ENCODE results near the gene ARHGAP15. TPM values are rescaled to one million over a fixed set of nuclear protein-coding genes. Genes with fewer than 3 reads are reported as not detected.

ARHGAP15 gene
- total RNA-seq, 1 donor from 2014 or later = 10.0 TPM

- DNase-seq (ENCODE audit: low spot score) = no peak
Observed at GRCh38 chr2:143262389-143262788, 133.2 kb downstream of the ARHGAP15 start.

GRCh38 chr2:143263066-143263625, 133.9 kb downstream of the ARHGAP15 start:
- no peak for DNase-seq (ENCODE audit: low spot score)

GRCh38 chr2:143264851-143265250, 135.6 kb downstream of the ARHGAP15 start:
- no peak for DNase-seq (ENCODE audit: low spot score)

GRCh38 chr2:143279672-143280071, 150.5 kb downstream of the ARHGAP15 start:
- DNase-seq (ENCODE audit: low spot score) = no peak

- DNase-seq (ENCODE audit: low spot score) = no peak
Observed at GRCh38 chr2:143280097-143280757, 151.0 kb downstream of the ARHGAP15 start.

- no peak for DNase-seq (ENCODE audit: low spot score)
Observed at GRCh38 chr2:143282684-143283083, 153.5 kb downstream of the ARHGAP15 start.

GRCh38 chr2:143284087-143284675, 155.0 kb downstream of the ARHGAP15 start:
- DNase-seq (ENCODE audit: low spot score) = no peak

- no peak for DNase-seq (ENCODE audit: low spot score)
Observed at GRCh38 chr2:143289025-143289424, 159.8 kb downstream of the ARHGAP15 start.

- no peak for DNase-seq (ENCODE audit: low spot score)
Observed at GRCh38 chr2:143290221-143290620, 161.0 kb downstream of the ARHGAP15 start.

- no peak for DNase-seq (ENCODE audit: low spot score)
Observed at GRCh38 chr2:143294068-143294467, 164.8 kb downstream of the ARHGAP15 start.

- DNase-seq (ENCODE audit: low spot score) = no peak
Observed at GRCh38 chr2:143296089-143296488, 166.9 kb downstream of the ARHGAP15 start.

GRCh38 chr2:143297182-143297581, 168.0 kb downstream of the ARHGAP15 start:
- DNase-seq (ENCODE audit: low spot score) = no peak

GRCh38 chr2:143300536-143300935, 171.3 kb downstream of the ARHGAP15 start:
- no peak for DNase-seq (ENCODE audit: low spot score)

- no peak for DNase-seq (ENCODE audit: low spot score)
Observed at GRCh38 chr2:143311426-143311825, 182.2 kb downstream of the ARHGAP15 start.

- DNase-seq (ENCODE audit: low spot score) = no peak
Observed at GRCh38 chr2:143312441-143312840, 183.2 kb downstream of the ARHGAP15 start.

- DNase-seq (ENCODE audit: low spot score) = no peak
Observed at GRCh38 chr2:143313861-143314260, 184.6 kb downstream of the ARHGAP15 start.

GRCh38 chr2:143321994-143322393, 192.8 kb downstream of the ARHGAP15 start:
- DNase-seq (ENCODE audit: low spot score) = no peak

- no peak for DNase-seq (ENCODE audit: low spot score)
Observed at GRCh38 chr2:143329288-143329687, 200.1 kb downstream of the ARHGAP15 start.

GRCh38 chr2:143333168-143333791, 204.1 kb downstream of the ARHGAP15 start:
- no peak for DNase-seq (ENCODE audit: low spot score)

- DNase-seq (ENCODE audit: low spot score) = no peak
Observed at GRCh38 chr2:143333847-143334246, 204.6 kb downstream of the ARHGAP15 start.

GRCh38 chr2:143334837-143335236, 205.6 kb downstream of the ARHGAP15 start:
- no peak for DNase-seq (ENCODE audit: low spot score)

- no peak for DNase-seq (ENCODE audit: low spot score)
Observed at GRCh38 chr2:143336719-143337210, 207.5 kb downstream of the ARHGAP15 start.

GRCh38 chr2:143341478-143341877, 212.3 kb downstream of the ARHGAP15 start:
- no peak for DNase-seq (ENCODE audit: low spot score)

Data from mucosa of gallbladder (tissue), 1 donor.